ENCODE data around the gene MIER1.
"Not testable (repeated sequence)": the region's sequence is repeated elsewhere in the genome, so short reads cannot be mapped to it uniquely, and the experiment has no call there.

MIER1 gene

GRCh38 chr1:66924756-66925557 is at the start of gene MIER1, which contains the start of gene DNAI4:
Gene MIER1, plus strand, starts transcription at chr1:66924990. Its CDS starts 39 bp downstream, at chr1:66925029.
Gene DNAI4, minus strand, starts transcription at chr1:66924856. Its CDS starts 25 bp downstream, at chr1:66924831.
- DNase-seq: peak; percentile 92

- no peak for DNase-seq
Observed at GRCh38 chr1:66876664-66877063, 48.1 kb upstream of the MIER1 start.

GRCh38 chr1:66889030-66889429 is 35.8 kb upstream of the MIER1 start:
- DNase-seq: no peak

DNA sequence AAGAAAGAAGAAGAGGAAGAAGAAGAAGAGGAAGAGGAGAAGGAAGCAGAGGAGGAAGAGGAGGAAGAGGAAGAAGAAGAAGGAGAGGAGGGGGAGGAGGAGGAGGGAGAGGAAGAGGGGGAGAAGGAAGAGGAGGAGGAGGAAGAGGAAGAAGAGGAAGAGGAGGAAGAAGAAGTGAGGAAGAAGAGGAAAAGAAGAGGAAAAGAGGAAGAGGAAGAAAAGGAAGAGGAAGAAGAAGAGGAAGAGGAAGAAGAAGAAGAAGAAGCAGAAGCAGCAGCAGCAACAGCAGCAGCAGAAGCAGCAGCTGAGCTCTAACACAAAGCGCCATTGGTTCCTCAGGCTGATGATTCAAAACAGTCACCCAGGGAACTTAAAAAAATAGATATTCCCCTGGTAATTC is 34.2 kb upstream of the MIER1 start:
- DNase-seq: no peak

DNA sequence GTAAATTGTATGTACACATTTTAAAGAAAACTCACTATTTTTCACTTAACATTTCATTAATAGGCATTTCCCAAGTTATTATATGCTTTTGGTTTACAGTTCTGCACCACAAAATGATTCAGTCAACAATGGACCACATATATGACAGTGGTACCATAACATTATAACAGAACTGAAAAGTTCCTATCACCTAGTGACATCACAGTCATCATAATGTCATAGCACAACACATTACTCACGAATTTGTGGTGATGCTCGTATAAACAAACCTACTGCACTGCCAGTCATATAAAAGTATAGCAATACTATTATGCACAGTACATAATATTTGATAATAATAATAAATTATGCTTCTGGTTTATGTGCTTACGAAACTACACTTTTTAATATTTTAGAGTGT is 31.1 kb upstream of the MIER1 start:
- no peak for DNase-seq

DNA sequence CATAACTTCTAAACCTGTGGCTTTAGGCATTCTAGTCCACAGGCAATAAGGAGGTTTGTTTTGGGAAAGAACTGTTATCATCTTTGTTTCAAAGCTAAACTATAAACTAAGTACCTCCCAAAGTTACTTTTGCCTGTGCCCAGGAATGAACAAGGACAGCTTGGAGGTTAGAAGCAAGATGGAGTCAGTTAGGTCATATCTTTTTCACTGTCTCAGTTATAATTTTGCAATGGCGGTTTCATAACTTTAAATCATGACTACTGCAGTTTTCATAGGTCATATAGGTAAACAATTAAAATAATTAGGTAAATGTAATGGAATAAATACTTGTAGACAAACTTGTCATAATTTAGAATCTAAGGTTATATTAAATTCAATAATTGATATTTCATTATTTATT is 9.6 kb upstream of the MIER1 start:
- DNase-seq: not testable (repeated sequence)

DNA sequence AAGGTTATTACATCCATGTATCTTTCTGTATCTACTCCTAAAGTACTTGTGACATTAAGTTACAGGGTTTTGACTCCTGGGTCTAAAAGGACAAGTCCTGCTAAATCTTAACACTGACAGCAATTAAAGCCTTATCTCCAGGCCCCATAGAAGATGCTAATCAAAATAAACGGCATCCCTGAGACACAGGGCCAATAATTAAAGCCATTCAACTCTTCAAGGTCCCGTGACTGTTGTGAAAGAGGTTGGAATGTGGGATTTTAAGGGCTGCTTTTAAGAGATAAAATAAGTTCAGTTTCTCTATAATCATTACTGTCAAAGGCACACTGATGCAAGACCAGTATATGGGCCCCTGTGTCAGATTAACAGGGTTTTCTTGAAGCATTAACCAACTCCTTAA is 8.5 kb upstream of the MIER1 start:
- peak; percentile 79 for DNase-seq

DNA sequence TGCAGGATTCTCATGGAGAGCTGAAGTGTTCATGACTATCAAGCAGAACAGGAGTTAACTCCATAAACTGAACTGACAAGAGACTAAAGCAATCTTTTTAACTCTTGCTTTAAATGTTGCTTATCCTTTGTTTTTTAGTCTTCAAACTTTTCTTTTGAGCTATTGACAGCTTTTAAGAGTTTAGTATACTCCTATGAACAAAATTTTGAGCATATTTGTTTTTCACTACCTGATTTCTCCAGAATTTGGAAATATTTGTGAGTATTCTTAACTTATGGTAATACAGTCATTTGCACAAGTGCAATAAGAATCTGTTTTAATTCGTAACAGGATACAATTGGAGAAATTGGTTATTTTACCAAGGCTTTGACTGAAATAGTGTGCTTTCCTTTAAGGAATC is 7.3 kb upstream of the MIER1 start:
- DNase-seq: no peak

DNA sequence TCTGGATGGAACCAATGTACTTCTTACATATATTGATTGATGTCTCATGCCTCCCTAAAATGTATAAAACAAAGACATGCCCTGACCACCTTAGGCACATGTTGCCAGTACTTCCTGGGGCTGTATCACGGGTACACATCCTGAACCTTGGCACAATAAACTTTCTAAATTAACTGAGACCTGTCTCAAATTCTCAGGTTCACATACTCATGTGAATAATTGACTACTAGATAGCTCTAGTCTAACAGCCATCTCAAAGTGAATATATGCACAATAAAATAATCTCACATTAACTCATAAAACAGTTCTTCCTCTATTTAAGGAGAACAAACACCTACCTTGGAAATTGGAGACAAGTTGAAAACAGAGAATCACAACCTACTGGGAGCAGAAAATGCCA is 5.7 kb upstream of the MIER1 start:
- no peak for DNase-seq

- DNase-seq: no peak
Observed at GRCh38 chr1:66919828-66920227, 5.0 kb upstream of the MIER1 start.

DNA sequence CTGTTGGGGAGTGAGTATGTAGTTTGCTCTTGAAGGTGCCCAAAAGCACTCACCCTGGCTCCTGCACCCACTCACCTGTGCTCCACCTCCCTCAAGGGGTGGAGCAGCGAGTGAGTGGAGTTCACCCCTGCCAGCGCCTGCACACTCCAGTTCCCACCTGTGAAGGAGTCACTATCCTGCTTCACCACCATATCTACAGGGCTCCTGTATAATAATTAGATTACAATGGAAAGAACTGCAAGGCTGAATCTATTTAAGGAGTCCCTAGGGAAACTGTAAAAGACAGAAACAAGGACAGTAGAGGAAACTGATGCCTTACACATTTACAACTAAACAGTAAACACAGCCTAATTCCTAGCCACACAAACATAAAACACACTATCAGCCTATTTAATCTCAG is 4.2 kb upstream of the MIER1 start:
- no peak for DNase-seq

DNA sequence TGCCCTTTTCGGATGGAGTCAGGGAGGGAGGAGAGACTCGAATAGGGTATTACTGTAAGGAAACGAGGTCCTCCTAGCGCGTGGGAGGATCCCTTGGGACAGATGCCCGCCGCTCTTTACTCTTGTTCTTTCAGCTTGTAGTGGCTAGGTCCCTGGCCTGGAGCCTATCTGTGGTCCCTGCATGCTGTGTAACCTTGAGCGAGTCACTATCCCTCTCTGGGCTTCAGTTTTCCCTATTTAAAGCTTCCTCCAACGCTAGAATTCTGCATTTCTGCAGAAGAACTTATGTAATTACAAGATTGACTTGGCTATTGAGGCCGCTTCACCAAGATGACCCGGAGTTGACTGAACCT is 744 bp downstream of the MIER1 start:
- DNase-seq: no peak

DNA sequence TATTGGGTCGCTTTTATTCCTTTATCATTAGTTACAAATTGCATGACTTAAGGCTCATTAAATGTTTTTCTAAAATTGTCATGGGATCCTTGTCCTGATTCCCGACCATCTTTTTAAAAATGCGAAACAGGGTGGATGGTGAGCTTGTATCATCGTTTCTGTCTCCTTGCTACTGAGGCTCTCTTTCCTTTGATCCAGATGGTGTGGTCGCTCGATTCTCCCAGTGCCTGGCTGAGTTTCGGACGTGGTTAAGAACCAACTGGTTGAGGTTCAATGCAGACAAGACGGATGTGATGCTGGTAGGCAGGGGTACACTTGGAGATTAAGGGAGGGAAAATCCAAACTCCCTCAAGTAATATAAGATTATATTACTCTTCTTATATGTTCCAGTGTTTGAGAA is 1.2 kb downstream of the MIER1 start:
- no peak for DNase-seq

GRCh38 chr1:66927528-66927927 is 2.7 kb downstream of the MIER1 start:
- DNase-seq: no peak

DNA sequence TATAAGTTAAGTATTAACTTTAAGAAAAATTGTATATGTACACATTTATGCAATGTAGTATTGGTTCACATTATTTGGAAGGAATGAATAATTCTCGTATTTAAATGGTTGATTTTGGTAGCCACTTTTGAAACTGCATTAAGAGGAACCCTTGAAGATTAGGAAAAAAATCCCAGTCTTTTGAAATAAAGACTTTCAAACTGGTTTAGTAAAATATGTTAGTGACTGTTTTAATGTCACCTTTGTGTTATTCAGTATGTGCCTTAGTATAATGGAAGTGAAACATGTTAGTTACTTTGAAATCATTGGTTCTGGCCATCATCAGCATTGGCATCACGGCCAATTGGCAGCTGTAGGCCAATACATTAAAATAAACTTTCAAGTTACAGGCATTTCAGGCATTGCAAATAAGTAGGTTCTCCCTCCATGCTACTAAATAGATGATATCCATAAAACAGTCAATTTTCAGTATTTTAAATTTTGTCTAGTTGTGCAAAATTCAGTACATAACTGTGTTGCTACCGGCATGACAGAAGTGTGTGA is 4.4 kb downstream of the MIER1 start:
- no peak for DNase-seq

DNA sequence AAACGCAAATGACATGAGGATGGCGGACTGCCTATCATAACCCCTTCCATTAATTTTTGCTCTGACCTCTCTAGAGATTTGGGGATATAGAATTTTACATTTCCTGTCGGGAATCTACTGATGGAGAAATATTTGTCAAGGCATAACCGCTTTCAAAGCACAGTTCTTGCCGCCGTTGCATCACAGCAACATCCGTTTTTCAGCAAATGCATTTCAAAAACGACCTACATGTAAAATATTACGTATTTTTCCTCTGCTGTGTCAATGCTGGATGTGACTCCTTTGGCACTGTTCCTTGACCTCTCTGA is 4.9 kb downstream of the MIER1 start:
- DNase-seq: no peak

DNA sequence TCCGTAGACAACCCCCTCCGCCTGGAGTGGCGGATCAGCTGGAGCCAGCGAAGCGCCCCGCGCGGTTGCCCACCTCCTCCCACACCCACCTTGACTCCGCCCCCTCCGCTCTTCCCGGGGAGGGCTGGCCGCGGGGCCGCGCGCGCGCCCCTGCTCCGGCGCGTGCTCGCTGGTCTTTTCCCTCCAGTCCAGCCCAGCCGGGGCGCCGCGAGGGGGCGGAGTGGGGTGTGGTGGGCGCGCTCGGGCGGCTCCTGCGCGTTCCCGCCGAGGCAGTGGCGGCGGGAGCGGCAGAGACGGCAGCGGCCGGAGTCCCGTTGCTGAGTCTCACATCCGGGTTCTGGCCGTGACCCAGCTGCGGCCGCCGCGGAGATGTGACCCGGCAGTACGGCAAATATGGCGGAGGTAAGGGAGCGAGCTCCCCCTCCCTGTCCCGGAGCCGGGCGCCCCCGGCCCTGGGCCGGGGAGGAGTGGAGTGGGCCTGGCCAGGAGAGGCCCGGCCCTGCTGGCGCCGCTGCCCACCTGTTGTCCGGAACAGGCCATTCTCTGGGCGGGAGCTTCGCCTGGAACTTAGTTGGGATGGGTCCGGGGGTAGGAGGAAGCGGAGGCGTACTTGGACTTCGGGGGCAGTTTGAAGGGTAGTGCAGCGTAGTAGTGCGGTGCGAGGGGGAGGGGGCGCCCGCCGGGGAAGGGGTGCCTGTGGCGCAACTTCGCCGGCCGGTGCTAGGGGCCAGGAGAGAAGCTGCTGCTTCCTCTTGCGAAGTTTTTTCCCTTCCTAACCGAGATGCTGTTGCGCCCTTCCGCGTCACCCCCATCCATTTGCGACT is 5.4 kb downstream of the MIER1 start:
- DNase-seq: peak; percentile 86

GRCh38 chr1:66930823-66931174 is 6.0 kb downstream of the MIER1 start:
- DNase-seq: no peak

GRCh38 chr1:66931590-66931989 is 6.8 kb downstream of the MIER1 start:
- DNase-seq: no peak

- DNase-seq: no peak
Observed at GRCh38 chr1:66932291-66932690, 7.5 kb downstream of the MIER1 start.

DNA sequence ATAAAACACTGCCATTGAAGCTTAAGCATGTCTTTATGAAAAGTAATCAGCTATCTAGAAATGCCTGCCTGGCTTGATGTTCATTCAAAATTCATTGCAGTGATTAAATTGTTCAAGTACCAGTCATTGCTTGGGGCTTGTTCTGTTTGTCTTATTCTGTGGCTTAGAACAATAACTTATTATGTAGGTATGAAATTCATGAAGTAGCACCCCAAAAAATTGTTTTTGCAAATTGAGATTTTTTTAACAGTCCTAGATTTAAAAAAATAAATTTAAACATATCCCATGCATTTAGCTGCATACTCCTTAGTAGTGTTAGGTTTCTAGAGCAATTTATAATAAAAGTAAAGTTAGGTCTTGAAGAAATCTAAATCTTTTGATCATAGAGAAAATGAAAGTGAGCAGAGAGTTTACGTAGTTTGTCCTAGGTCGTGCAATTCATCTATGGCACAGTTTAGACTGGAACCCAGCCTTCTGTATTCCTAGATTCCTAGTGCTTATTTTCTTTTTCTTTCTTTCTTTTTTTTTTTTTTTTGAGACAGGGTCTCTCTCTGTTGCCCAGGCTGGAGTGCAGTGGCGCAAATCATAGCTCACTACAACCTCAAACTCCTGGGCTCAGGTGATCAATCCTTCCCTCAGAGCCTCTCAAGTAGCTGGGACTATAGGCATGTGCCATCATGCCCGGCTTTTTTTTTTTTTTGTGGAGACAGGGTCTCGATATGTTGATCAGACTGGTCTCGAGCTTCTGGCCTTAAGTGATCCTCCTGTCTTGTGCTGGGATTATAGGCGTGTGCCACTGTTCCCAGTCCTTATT is 9.3 kb downstream of the MIER1 start:
- no peak for DNase-seq

GRCh38 chr1:66937529-66938234 is 12.9 kb downstream of the MIER1 start:
- DNase-seq: no peak

DNA sequence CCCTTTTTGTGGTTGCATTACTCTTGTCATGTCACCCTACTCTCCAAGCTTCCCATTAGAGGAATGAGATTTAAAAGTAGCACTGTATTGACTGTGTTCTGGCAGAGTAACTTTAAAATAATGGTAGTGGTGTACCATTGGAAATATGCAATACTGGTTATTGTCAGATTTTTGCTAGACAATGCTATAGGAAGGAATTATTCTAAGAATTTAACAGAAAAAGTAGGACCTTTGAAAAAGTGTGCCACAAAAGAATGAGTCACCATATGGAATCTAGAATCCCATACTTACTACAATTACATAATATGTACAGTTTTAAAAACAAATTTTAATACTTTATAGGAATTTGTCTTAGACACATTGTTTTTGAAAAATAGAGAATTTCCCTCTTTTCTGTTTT is 13.8 kb downstream of the MIER1 start:
- DNase-seq: no peak

Measured in GF-D8 (cell line).